ENCODE results near the gene HELZ2. TPM values are rescaled to one million over a fixed set of nuclear protein-coding genes. Genes with fewer than 3 reads are reported as not detected.

HELZ2 gene
- total and polyA plus RNA-seq, 12 donors = 4.8 to 34.3 (median 12.6) TPM

- Histone ChIP-seq H3K4me3 (no peak overlapping the region), H3K9me3 (no peaks in the 10 kb centered on the region), H3K27me3 (peaks cover 0 to 21% (median 5%) of the 10 kb centered on the region in 7 donors), H3K4me1 (peaks cover 0 to 19% (median 10%) of the 10 kb centered on the region in 9 donors), H3K36me3 (no peaks in the 10 kb centered on the region), H3K27ac (no peak overlapping the region)
- WGBS, 2 donors = 84 to 87% methylated on average over 36 of the region's 36 CpGs
- intact Hi-C loops (cut with DNase I) = loop anchor here in 1 of 10 donors (10.0 kb wide), 1 partner anchor 343 kb away; no protein-coding TSS in a partner anchor
- no peak for TF ChIP-seq CTCF (IDR thresholded peaks at IDR 0.05)
- ATAC-seq (no peak), DNase-seq (no peak)
These were observed 31.9 kb downstream of the HELZ2 start for GRCh38 chr20:63542031-63542559.

- H3K9me3 ChIP-seq = no peaks in the 10 kb centered on the region
- ATAC-seq (no peak), DNase-seq (no peak)
- no peak overlapping the region for H3K27ac ChIP-seq
- TF ChIP-seq CTCF (IDR thresholded peaks at IDR 0.05) = no peak
- H3K4me1 ChIP-seq = peaks cover 0 to 26% (median 10%) of the 10 kb centered on the region in 9 donors
- H3K27me3 ChIP-seq = peaks cover 0 to 14% (median 1%) of the 10 kb centered on the region in 7 donors
- no peak overlapping the region for H3K4me3 ChIP-seq
- no peaks in the 10 kb centered on the region for H3K36me3 ChIP-seq
- WGBS, 2 donors = 91 to 93% methylated on average over 20 to 28 of the region's 28 CpGs
- intact Hi-C loops (cut with DNase I) = loop anchor here in 2 of 10 donors (2.0 to 10.0 kb wide), 2 partner anchors 343 to 433 kb away; no protein-coding TSS in a partner anchor
These were observed 32.7 kb downstream of the HELZ2 start for GRCh38 chr20:63541371-63541770.

GRCh38 chr20:63540417-63541186 lies 33.4 kb downstream of the HELZ2 start:
- peaks cover 0 to 14% (median 4%) of the 10 kb centered on the region in 7 donors for H3K27me3 ChIP-seq
- 62 to 68% methylated on average over 49 of the region's 49 CpGs for WGBS, 2 donors
- H3K4me1 ChIP-seq = peaks cover 0 to 28% (median 10%) of the 10 kb centered on the region in 9 donors
- no peak for TF ChIP-seq CTCF (IDR thresholded peaks at IDR 0.05)
- H3K27ac ChIP-seq = no peak overlapping the region
- ATAC-seq (no peak), DNase-seq (no peak)
- no peak overlapping the region for H3K4me3 ChIP-seq
- intact Hi-C loops (cut with DNase I) = loop anchor here in 2 of 10 donors (2.0 to 10.0 kb wide), 2 partner anchors 344 to 434 kb away; no protein-coding TSS in a partner anchor
- no peaks in the 10 kb centered on the region for H3K36me3 ChIP-seq
- no peaks in the 10 kb centered on the region for H3K9me3 ChIP-seq

- H3K27me3 ChIP-seq = peaks cover 0 to 22% (median 8%) of the 10 kb centered on the region in 7 donors
- H3K4me1 ChIP-seq = peaks cover 0 to 31% (median 16%) of the 10 kb centered on the region in 9 donors
- H3K9me3 ChIP-seq = no peaks in the 10 kb centered on the region
- intact Hi-C loops (cut with DNase I) = loop anchor here (2.0 to 10.0 kb wide), 10 partner anchors 38 to 435 kb away; partner anchors contain the start of genes TPD52L2 (in 5 of the 10) and ABHD16B (in 3 of the 10)
- no peak overlapping the region for H3K27ac ChIP-seq
- DNase-seq (no peak), ATAC-seq (no peak)
- no peak overlapping the region for H3K4me3 ChIP-seq
- H3K36me3 ChIP-seq = no peaks in the 10 kb centered on the region
- WGBS, 2 donors = 89 to 92% methylated on average over 29 of the region's 29 CpGs
- no peak for TF ChIP-seq CTCF (IDR thresholded peaks at IDR 0.05)
These were observed 34.3 kb downstream of the HELZ2 start for GRCh38 chr20:63539441-63540370.
